B cell (primary cell): Measurements from ENCODE around the gene NLRP9. TPM values are rescaled to one million over a fixed set of nuclear protein-coding genes. Genes with fewer than 3 reads are reported as not detected.

Experiments
- ATAC-seq: fragments of 200-7000 bp; cut with Tn5 transposase; one replicate; pipeline ENCODE4 v1.10.0; 2021; ENCODE audit warnings: low read depth, mild to moderate bottlenecking, moderate number of reproducible peaks, moderate library complexity
- CTCF ChIA-PET: fragments of 350-600 bp; sonication (Branson Sonifier 250); formaldehyde crosslinking; loops from one replicate; lab custom pipeline; 2021; ENCODE audit warnings: antibody characterized with exemption, inconsistent platforms; lab: Charles Lee
- POLR2A ChIA-PET: fragments of 350-600 bp; sonication (Branson Sonifier 250); formaldehyde crosslinking; loops from one replicate; lab custom pipeline; 2021; ENCODE audit warnings: antibody characterized with exemption; lab: Charles Lee
- DNase-seq: peaks from one replicate; pipeline ENCODE4 v3.0.0; 2013
- H2AFZ ChIP-seq: 2 replicates; pipeline ENCODE4 v1.6.1; 2012; ENCODE audit warnings: mild to moderate bottlenecking, low read depth, low read length; ENCODE audit not compliant: insufficient read depth, poor library complexity, severe bottlenecking
- H3K27ac ChIP-seq, 2 donors: 1 replicate in 1 of 2; 2 replicates in 1 of 2; pipeline ENCODE4 v1.5.1; 2012 to 2013; ENCODE audit warnings: low read length in 2 of 2, mild to moderate bottlenecking in 2 of 2, moderate library complexity in 1 of 2
- H3K27me3 ChIP-seq, 4 experiments: fragments of 200-600 bp in 1 of 4; sonication (generic) in 1 of 4; replicated peaks in 1 of 4; 1 replicate in 2 of 4; 2 replicates in 2 of 4; pipeline versions ENCODE4 v1.6.1 to v1.7.0; 2013 to 2016; ENCODE audit warnings: low read length in 3 of 4, mild to moderate bottlenecking in 2 of 4, mixed read lengths in 1 of 4, moderate library complexity in 1 of 4; ENCODE audit not compliant: insufficient read depth in 4 of 4, control insufficient read depth in 3 of 4; ENCODE audit errors: control extremely low read depth in 1 of 4
- H3K36me3 ChIP-seq, 2 experiments: replicated peaks in 1 of 2; 1 replicate in 1 of 2; 2 replicates in 1 of 2; pipeline versions ENCODE4 v1.6.1 to v1.7.1; 2013; ENCODE audit warnings: low read length in 1 of 2; ENCODE audit not compliant: insufficient read depth in 2 of 2, control insufficient read depth in 1 of 2; ENCODE audit errors: control extremely low read depth in 1 of 2, extremely low read depth in 1 of 2
- H3K4me1 ChIP-seq, 2 donors: fragments of 200-600 bp in 1 of 2; sonication (generic) in 1 of 2; 1 replicate in 1 of 2; 2 replicates in 1 of 2; pipeline versions ENCODE4 v1.5.1 to v1.6.1; 2013 to 2017; ENCODE audit warnings: low read length in 2 of 2; ENCODE audit not compliant: control insufficient read depth in 2 of 2, insufficient read depth in 2 of 2
- H3K4me2 ChIP-seq: replicated peaks from 2 replicates; pipeline ENCODE3; 2012; ENCODE audit warnings: mild to moderate bottlenecking, low read depth, low read length; ENCODE audit not compliant: poor library complexity, severe bottlenecking
- H3K4me3 ChIP-seq, 5 experiments: fragments of 200-600 bp in 1 of 5; sonication (generic) in 1 of 5; 1 replicate in 3 of 5; 2 replicates in 2 of 5; pipeline versions ENCODE4 v1.5.1 to v1.7.0; 2011 to 2016; ENCODE audit warnings: low read length in 4 of 5, mild to moderate bottlenecking in 4 of 5, low read depth in 2 of 5, control low read depth in 1 of 5, moderate library complexity in 1 of 5; ENCODE audit not compliant: insufficient read depth in 1 of 5; ENCODE audit errors: control extremely low read depth in 1 of 5, extremely low read depth in 1 of 5
- H3K79me2 ChIP-seq: fragments of 200-600 bp; sonication (generic); one replicate; pipeline ENCODE4 v1.6.0; 2016; ENCODE audit warnings: low read length; ENCODE audit not compliant: control insufficient read depth, insufficient read depth
- H3K9ac ChIP-seq: fragments of 200-600 bp; sonication (generic); 2 replicates; pipeline ENCODE4 v1.6.1; 2017; ENCODE audit warnings: mild to moderate bottlenecking, low read length, moderate library complexity
- H3K9me3 ChIP-seq, 3 donors: one replicate each; pipeline versions ENCODE4 v1.6.1 to v1.7.1; 2013; ENCODE audit warnings: low read length in 2 of 3; ENCODE audit not compliant: control insufficient read depth in 2 of 3, insufficient read depth in 1 of 3; ENCODE audit errors: control extremely low read depth in 1 of 3
- H4K20me1 ChIP-seq: 2 replicates; pipeline ENCODE4 v1.6.0; 2012; ENCODE audit warnings: mild to moderate bottlenecking, low read length; ENCODE audit not compliant: insufficient read depth, control insufficient read depth, poor library complexity, severe bottlenecking
- H3K27ac Mint-ChIP-seq: one replicate; pipeline ENCODE4 v1.8.0; 2021; ENCODE audit warnings: mixed read lengths
- H3K27me3 Mint-ChIP-seq: one replicate; pipeline ENCODE4 v1.8.0; 2021; ENCODE audit warnings: mixed read lengths
- H3K4me1 Mint-ChIP-seq: one replicate; pipeline ENCODE4 v1.8.0; 2021; ENCODE audit warnings: mixed read lengths
- H3K4me3 Mint-ChIP-seq: one replicate; pipeline ENCODE4 v1.8.0; 2021; ENCODE audit warnings: mixed read lengths
- H3K9me3 Mint-ChIP-seq: one replicate; pipeline ENCODE4 v1.8.0; 2022; ENCODE audit warnings: mixed read lengths; ENCODE audit not compliant: insufficient read depth
- CTCF ChIP-seq: fragments of 200-600 bp; IDR thresholded peaks from one replicate; pipeline ENCODE4 v1.8.0; 2022; ENCODE audit warnings: antibody characterized with exemption, mild to moderate bottlenecking
- EZH2 ChIP-seq: IDR thresholded peaks from 2 replicates; pipeline ENCODE4 v1.6.1; 2012; ENCODE audit warnings: borderline replicate concordance, low read depth, mild to moderate bottlenecking, moderate library complexity, low read length; ENCODE audit not compliant: insufficient read depth, poor library complexity, severe bottlenecking
- WGBS: methylation state at CpG from one replicate; pipeline ENCODE4 v1.1.5; 2013; ENCODE audit warnings: missing lambda C conversion rate; ENCODE audit not compliant: insufficient coverage; 5-methylcytosine and 5-hydroxymethylcytosine counted together
- intact Hi-C: fragments of 100-400 bp; cut with micrococcal nuclease; formaldehyde crosslinking; loops from one replicate; pipeline ENCODE4 v1.10.0; 2022
- polyA plus RNA-seq: library from polyadenylated mRNA; depleted of rRNA; stranded (reverse); fragments of >200 nt; gene quantifications from 2 replicates; pipeline ENCODE4 v1.2.3, GENCODE V29; 2012
- total RNA-seq, 2 donors: library from RNA; stranded (reverse); fragments of 120-200 nt in 1 of 2; gene quantifications; 1 replicate in 1 of 2; 2 replicates in 1 of 2; pipeline versions ENCODE4 v1.2.3 to v1.2.4, GENCODE V29; 2013 to 2022

The NLRP9 gene
- total and polyA plus RNA-seq, 2 donors (not counting 1 experiment from before 2014, with no cell fraction given): not detected

GRCh38 chr19:55695511-55696290, 42.5 kb downstream of the NLRP9 start:
- WGBS: 98% methylated on average over 17 of the region's 23 CpGs
- no peak for ATAC-seq
- no peak overlapping the region for H3K4me3 ChIP-seq

More at GRCh38 chr19:55695511-55696290, 42.5 kb downstream of the NLRP9 start:
- Histone ChIP-seq H3K4me2 (no peak overlapping the region), H4K20me1 (peaks cover 28% of the 10 kb centered on the region), H3K36me3 (peaks cover 1 to 60% of the 10 kb centered on the region in 2 experiments), H2AFZ (no peak overlapping the region), H3K4me1 (no peaks in the 10 kb centered on the region), H3K27me3 (no peaks in the 10 kb centered on the region), H3K9ac (no peak overlapping the region), H3K27ac (no peak overlapping the region), H3K79me2 (peaks cover 4% of the 10 kb centered on the region), H3K9me3 (no peaks in the 10 kb centered on the region)
- intact Hi-C loops: no loop called here
- no peak for DNase-seq
- Mint-ChIP-seq H3K27me3 (no peaks in the 10 kb centered on the region), H3K4me1 (no peaks in the 10 kb centered on the region), H3K4me3 (no peak overlapping the region), H3K27ac (no peak overlapping the region), H3K9me3 (no peaks in the 10 kb centered on the region)
- POLR2A ChIA-PET: no interaction called here
- CTCF ChIA-PET: no interaction called here
- no peak for TF ChIP-seq CTCF
- TF ChIP-seq EZH2: no peak
